ENCODE data around the gene MRC1.

MRC1 gene

DNA sequence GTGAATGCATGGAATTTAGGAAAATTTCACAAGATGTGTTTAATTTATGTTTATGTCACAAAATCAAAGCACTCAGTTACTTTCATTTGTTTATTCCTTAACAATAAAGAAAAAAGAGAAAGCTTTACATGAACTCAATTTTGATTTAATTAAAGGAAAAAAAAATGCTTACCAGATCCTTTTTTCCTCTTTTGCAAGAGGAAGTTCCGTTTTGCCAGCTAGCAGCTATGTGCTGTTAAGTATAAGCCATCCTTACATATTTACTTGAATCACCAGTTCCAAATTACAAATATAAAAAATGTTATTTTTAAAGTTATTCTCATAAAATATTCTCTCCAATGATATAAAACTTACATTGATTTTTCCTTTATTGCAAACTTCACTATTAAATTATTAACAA lies 12.7 kb downstream of the MRC1 start:
- FAIRE-seq = no peak
- no peak for DNase-seq (ENCODE audit: insufficient read length, low spot score)
- TF ChIP-seq, protein P1, sequence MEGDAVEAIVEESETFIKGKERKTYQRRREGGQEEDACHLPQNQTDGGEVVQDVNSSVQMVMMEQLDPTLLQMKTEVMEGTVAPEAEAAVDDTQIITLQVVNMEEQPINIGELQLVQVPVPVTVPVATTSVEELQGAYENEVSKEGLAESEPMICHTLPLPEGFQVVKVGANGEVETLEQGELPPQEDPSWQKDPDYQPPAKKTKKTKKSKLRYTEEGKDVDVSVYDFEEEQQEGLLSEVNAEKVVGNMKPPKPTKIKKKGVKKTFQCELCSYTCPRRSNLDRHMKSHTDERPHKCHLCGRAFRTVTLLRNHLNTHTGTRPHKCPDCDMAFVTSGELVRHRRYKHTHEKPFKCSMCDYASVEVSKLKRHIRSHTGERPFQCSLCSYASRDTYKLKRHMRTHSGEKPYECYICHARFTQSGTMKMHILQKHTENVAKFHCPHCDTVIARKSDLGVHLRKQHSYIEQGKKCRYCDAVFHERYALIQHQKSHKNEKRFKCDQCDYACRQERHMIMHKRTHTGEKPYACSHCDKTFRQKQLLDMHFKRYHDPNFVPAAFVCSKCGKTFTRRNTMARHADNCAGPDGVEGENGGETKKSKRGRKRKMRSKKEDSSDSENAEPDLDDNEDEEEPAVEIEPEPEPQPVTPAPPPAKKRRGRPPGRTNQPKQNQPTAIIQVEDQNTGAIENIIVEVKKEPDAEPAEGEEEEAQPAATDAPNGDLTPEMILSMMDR (IDR thresholded peaks at IDR 0.05; ENCODE audit: insufficient read depth, missing control alignments) = no peak

DNA sequence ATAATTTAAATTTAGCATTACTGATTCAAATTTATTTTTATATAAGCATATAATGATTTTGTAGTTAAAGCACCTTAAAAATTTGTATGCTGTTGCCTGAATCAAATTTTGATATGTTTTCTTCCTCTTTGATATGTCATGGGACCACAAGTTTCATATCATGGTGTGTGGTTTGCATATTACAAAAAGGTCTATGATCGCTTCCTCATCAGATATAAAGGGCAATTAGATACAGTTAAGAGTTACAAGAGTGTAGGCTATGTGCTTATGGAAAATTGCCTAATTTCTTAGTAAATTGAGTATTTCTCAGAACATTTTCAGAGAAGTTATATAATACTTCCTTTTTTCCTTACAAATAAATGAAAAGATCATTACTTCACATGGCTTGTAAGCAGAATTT lies 22.2 kb downstream of the MRC1 start:
- no peak for FAIRE-seq
- TF ChIP-seq, protein P1 (IDR thresholded peaks at IDR 0.05; ENCODE audit: insufficient read depth, missing control alignments) = no peak
- no peak for DNase-seq (ENCODE audit: insufficient read length, low spot score)

DNA sequence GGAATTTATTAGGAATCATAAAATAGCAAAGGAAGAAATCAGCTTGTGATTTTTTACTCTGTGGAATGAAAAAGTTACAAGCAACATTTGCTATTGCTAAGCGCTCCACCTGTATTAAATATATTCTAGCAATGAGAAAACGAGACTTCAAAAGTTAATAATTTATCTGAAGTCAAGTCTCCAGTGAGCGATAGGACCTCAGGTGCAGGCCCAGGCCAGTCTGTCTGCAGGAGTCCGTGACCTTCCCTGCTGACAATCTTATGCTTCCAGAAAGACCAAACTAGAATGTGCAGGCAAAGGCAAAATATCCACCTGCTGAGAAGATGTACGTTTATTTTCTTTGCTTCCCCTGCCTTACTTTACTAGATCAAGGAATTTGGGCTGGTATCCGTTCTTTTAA lies 22.7 kb downstream of the MRC1 start:
- FAIRE-seq (no peak), DNase-seq (ENCODE audit: insufficient read length, low spot score) (no peak)
- TF ChIP-seq, protein P1 (IDR thresholded peaks at IDR 0.05; ENCODE audit: insufficient read depth, missing control alignments) = no peak

DNA sequence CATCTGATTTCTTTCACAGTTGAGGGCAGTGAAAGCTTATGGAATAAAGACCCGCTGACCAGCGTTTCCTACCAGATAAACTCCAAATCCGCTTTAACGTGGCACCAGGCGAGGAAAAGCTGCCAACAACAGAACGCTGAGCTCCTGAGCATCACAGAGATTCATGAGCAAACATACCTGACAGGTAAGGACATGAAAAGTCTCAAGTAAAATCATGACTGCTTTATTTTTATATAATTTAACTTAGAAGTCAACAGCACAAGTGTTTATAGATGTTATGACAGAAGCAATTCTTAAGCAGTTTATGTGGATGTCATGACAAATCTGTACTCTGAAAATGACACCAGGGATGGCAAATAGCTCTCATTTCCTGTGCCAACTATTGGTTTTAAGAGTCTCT lies 24.5 kb downstream of the MRC1 start:
- FAIRE-seq (no peak), DNase-seq (ENCODE audit: insufficient read length, low spot score) (no peak)
- TF ChIP-seq, protein P1 (IDR thresholded peaks at IDR 0.05; ENCODE audit: insufficient read depth, missing control alignments) = no peak

DNA sequence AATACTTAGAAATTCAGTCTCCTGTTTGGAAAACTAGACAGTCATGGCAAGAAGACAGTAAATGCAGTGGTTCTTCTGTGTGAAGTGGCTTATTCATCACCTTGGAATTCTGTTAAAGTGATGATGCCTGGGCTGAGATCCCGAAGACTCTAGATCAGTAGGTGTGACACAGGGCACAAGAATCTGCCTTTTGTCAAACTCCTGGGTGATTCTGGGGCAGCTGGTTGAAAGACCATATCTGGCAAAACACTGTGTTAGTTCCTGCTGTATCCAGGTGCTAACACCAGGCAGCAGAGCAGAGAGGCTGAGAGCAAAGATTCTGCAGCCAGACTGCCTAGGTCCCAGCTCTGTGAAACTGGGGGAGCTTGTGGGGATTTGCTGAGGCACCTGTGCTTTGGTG lies 26.5 kb downstream of the MRC1 start:
- FAIRE-seq (no peak), DNase-seq (ENCODE audit: insufficient read length, low spot score) (no peak)
- TF ChIP-seq, protein P1 (IDR thresholded peaks at IDR 0.05; ENCODE audit: insufficient read depth, missing control alignments) = no peak

DNA sequence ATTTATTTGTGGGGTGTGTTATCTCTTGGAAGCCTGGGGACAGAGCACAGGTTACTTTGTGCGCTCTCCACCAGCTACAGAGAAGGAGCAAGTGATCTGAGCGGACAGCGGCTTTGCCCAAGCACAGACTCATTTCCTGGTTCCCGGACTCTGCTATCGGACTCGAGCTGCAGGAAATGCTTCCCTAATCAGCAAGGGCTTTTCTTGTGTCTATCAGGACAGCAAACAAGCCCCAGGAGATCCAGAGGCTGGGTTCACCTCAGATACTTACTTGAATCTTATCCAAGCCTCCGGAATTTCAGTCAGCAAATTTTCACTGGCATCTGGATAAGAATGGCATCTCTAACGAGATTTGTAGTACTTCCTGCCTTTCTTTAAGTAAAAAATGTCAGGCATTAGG lies 27.8 kb downstream of the MRC1 start:
- FAIRE-seq (no peak), DNase-seq (ENCODE audit: insufficient read length, low spot score) (no peak)
- TF ChIP-seq, protein P1 (IDR thresholded peaks at IDR 0.05; ENCODE audit: insufficient read depth, missing control alignments) = no peak

DNA sequence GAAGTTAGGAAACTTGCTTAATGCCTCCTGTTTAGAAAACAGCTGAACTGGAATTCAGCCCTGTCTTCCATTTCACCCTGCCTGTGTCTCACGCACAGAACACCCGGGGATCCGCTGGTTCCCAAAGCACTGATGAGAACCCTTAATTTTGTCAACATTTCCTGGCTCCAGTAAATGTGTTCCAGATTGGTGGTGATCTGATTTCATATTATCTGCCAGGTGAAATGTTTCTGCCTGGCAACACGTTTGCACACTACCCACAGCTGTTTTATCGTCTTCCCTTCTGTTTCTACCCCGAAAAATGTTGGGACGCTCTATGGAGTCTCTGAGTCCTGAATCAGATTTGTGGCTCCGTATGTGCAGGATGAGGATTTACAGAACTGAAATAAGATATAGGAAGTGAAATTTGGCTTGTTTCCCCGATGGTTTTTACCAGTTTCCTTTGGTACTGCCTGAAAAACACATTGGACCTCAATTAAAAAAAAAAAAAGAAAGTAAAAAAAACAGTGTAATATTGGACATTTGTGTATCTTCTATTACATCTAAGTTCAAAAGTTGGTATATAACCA lies 29.0 kb downstream of the MRC1 start:
- DNase-seq (ENCODE audit: insufficient read length, low spot score) (no peak), FAIRE-seq (no peak)
- TF ChIP-seq, protein P1 (IDR thresholded peaks at IDR 0.05; ENCODE audit: insufficient read depth, missing control alignments) = no peak
